WTC11 (cell line): Measurements from ENCODE around the gene AKAP13. TPM values are rescaled to one million over a fixed set of nuclear protein-coding genes. Genes with fewer than 3 reads are reported as not detected.
A peak's percentile ranks its signal among the peaks of the same experiment; 100 is the strongest.

Experiments
- ATAC-seq: fragments of 200-7000 bp; cut with Tn5 transposase; 2 replicates; pipeline ENCODE4 v1.10.0; 2021; ENCODE audit warnings: mild to moderate bottlenecking, moderate library complexity
- CTCF ChIA-PET: fragments of 300-600 bp; sonication (Branson Sonifier 250); formaldehyde crosslinking; loops from one replicate; lab custom pipeline; 2021; ENCODE audit warnings: antibody characterized with exemption; lab: Charles Lee
- POLR2A ChIA-PET: fragments of 350-600 bp; sonication (Branson Sonifier 250); formaldehyde crosslinking; loops from one replicate; lab custom pipeline; 2021; ENCODE audit warnings: antibody characterized with exemption; lab: Charles Lee
- DNase-seq: peaks from one replicate; pipeline ENCODE4 v3.0.0; 2021; ENCODE audit warnings: low spot score
- H3K27ac Mint-ChIP-seq: 2 replicates; pipeline ENCODE4 v1.8.0; 2021; ENCODE audit warnings: mixed read lengths
- H3K27me3 Mint-ChIP-seq: 2 replicates; pipeline ENCODE4 v1.8.0; 2021; ENCODE audit warnings: low read depth, mild to moderate bottlenecking, moderate library complexity, mixed read lengths
- H3K36me3 Mint-ChIP-seq: 2 replicates; pipeline ENCODE4 v1.8.0; 2021; ENCODE audit warnings: mixed read lengths
- H3K4me1 Mint-ChIP-seq: 2 replicates; pipeline ENCODE4 v1.8.0; 2022; ENCODE audit warnings: mixed read lengths
- H3K4me3 Mint-ChIP-seq: 2 replicates; pipeline ENCODE4 v1.8.0; 2021; ENCODE audit warnings: mild to moderate bottlenecking, moderate library complexity, mixed read lengths
- H3K9me3 Mint-ChIP-seq: 2 replicates; pipeline ENCODE4 v1.8.0; 2021; ENCODE audit warnings: mixed read lengths
- CDX4 ChIP-seq: fragments of 250-450 bp; sonication (Bioruptor Pico); IDR thresholded peaks from 2 replicates; pipeline ENCODE4 v1.9.0; 2021; ENCODE audit warnings: moderate library complexity, mild to moderate bottlenecking, inconsistent platforms, borderline replicate concordance
- CTCF ChIP-seq: fragments of 200-600 bp; IDR thresholded peaks from 2 replicates; pipeline ENCODE4 v1.8.0; 2022; ENCODE audit warnings: antibody characterized with exemption
- E2F1 ChIP-seq: sonication (generic); formaldehyde crosslinking; IDR thresholded peaks from 2 replicates; pipeline ENCODE4 v1.8.0; 2022; ENCODE audit warnings: mild to moderate bottlenecking, missing genetic modification reagents
- FOXP1 ChIP-seq: sonication (generic); formaldehyde crosslinking; IDR thresholded peaks from 2 replicates; pipeline ENCODE4 v1.8.0; 2022; ENCODE audit warnings: missing genetic modification reagents, mild to moderate bottlenecking, moderate library complexity, borderline replicate concordance
- MXD4 ChIP-seq: fragments of 250-450 bp; sonication (Bioruptor Pico); IDR thresholded peaks from 2 replicates; pipeline ENCODE4 v1.8.0; 2021; ENCODE audit warnings: mild to moderate bottlenecking, moderate library complexity, borderline replicate concordance
- MYBL2 ChIP-seq: sonication (generic); formaldehyde crosslinking; IDR thresholded peaks from 2 replicates; pipeline ENCODE4 v1.8.1; 2023; ENCODE audit warnings: mild to moderate bottlenecking, moderate library complexity, missing genetic modification reagents
- PRDM15 ChIP-seq: sonication (generic); formaldehyde crosslinking; IDR thresholded peaks from 2 replicates; pipeline ENCODE4 v1.8.0; 2022; ENCODE audit warnings: missing genetic modification reagents
- ZNF425 ChIP-seq: fragments of 250-450 bp; sonication (Bioruptor Pico); conservative IDR thresholded peaks from 2 replicates; pipeline ENCODE4 v1.9.0; 2021; ENCODE audit warnings: mild to moderate bottlenecking
- total RNA-seq: library from RNA; stranded (reverse); gene quantifications from 3 replicates; pipeline ENCODE4 v1.2.3, GENCODE V29; 2021

Gene AKAP13
- total RNA-seq, 1 experiment from 2014 or later: 50.3 TPM

GRCh38 chr15:85760531-85761371 is 380.3 kb downstream of the AKAP13 start (continued):
- TF ChIP-seq CTCF: no peak

GRCh38 chr15:85761635-85762034 is 381.2 kb downstream of the AKAP13 start:
- ChIA-PET POLR2A (no interaction called here), CTCF (interaction anchor here (0.6 to 1.4 kb wide), 2 partner anchors 10 to 202 kb away, joined by 3 to 4 read pairs; no protein-coding TSS in a partner anchor)
- no peak for TF ChIP-seq MXD4
- no peak for TF ChIP-seq PRDM15 (CRISPR knock-in tag)
- no peak for TF ChIP-seq MYBL2 (CRISPR knock-in tag)
- TF ChIP-seq FOXP1 (CRISPR knock-in tag): no peak
- Mint-ChIP-seq H3K27ac (peak overlapping the region; percentile 68; the same call in 1 of the 2 replicates), H3K4me3 (no peak overlapping the region), H3K9me3 (no peaks in the 10 kb centered on the region), H3K4me1 (peaks cover 28% of the 10 kb centered on the region), H3K27me3 (no peaks in the 10 kb centered on the region), H3K36me3 (peaks cover 13% of the 10 kb centered on the region)
- DNase-seq: no peak
- no peak for ATAC-seq

- CTCF ChIA-PET: interaction anchor here (0.6 kb wide), 1 partner anchor 202 kb away, joined by 3 read pairs; no protein-coding TSS in a partner anchor
- Mint-ChIP-seq H3K27ac (peak overlapping the region; percentile 68; the same call in 1 of the 2 replicates), H3K9me3 (no peaks in the 10 kb centered on the region)
- TF ChIP-seq E2F1 (CRISPR knock-in tag): no peak
- no peak for TF ChIP-seq ZNF425 (CRISPR knock-in tag)
- no peak for TF ChIP-seq CDX4 (CRISPR knock-in tag)
- TF ChIP-seq, all 79 proteins: peak for 0
- Mint-ChIP-seq H3K4me3 (no peak overlapping the region), H3K4me1 (peaks cover 32% of the 10 kb centered on the region), H3K36me3 (peaks cover 13% of the 10 kb centered on the region), H3K27me3 (no peaks in the 10 kb centered on the region)
- ATAC-seq (no peak), DNase-seq (no peak)
- POLR2A ChIA-PET: no interaction called here
Observed at GRCh38 chr15:85762039-85762755, 381.8 kb downstream of the AKAP13 start.
